CD4-positive, CD25-positive, alpha-beta regulatory T cell (primary cell): ENCODE data around the gene SIVA1. TPM values are rescaled to one million over a fixed set of nuclear protein-coding genes. Genes with fewer than 3 reads are reported as not detected.

ENCODE experiments used
- ATAC-seq, 2 donors: fragments of 150-1000 bp; cut with Tn5 transposase; one replicate each; pipeline ENCODE4 v1.10.0; 2021; ENCODE audit warnings: low read depth in 2 of 2, moderate number of reproducible peaks in 2 of 2, moderate library complexity in 1 of 2
- DNase-seq, 3 donors: peaks; one replicate each; pipeline versions ENCODE4 v3.0.0 to v3.0.0-alpha.2; 2012 to 2022; ENCODE audit warnings: mixed read lengths in 1 of 3
- H3K27ac ChIP-seq: one replicate; pipeline ENCODE4 v1.7.0; 2013; ENCODE audit warnings: mild to moderate bottlenecking, low read length; ENCODE audit not compliant: insufficient read depth, poor library complexity, severe bottlenecking
- H3K27me3 ChIP-seq: one replicate; pipeline ENCODE4 v1.7.0; 2013; ENCODE audit warnings: low read length; ENCODE audit not compliant: control insufficient read depth, insufficient read depth
- H3K36me3 ChIP-seq: one replicate; pipeline ENCODE4 v1.7.0; 2013; ENCODE audit warnings: mild to moderate bottlenecking, low read length, moderate library complexity; ENCODE audit not compliant: control insufficient read depth, insufficient read depth
- H3K4me1 ChIP-seq: 2 replicates; pipeline ENCODE4 v1.7.0; 2013; ENCODE audit warnings: mild to moderate bottlenecking, low read length; ENCODE audit not compliant: insufficient read depth, control insufficient read depth, poor library complexity, severe bottlenecking
- H3K4me3 ChIP-seq: one replicate; pipeline ENCODE4 v1.7.0; 2013; ENCODE audit warnings: low read depth, mild to moderate bottlenecking, low read length, moderate library complexity
- H3K9me3 ChIP-seq, 2 experiments: 1 replicate in 1 of 2; 2 replicates in 1 of 2; pipeline ENCODE4 v1.7.0; 2013; ENCODE audit warnings: low read length in 2 of 2, mild to moderate bottlenecking in 1 of 2, moderate library complexity in 1 of 2; ENCODE audit not compliant: control insufficient read depth in 2 of 2
- H3K27ac Mint-ChIP-seq, 3 donors: one replicate each; pipeline ENCODE4 v1.8.0; 2020 to 2022; ENCODE audit warnings: mild to moderate bottlenecking in 3 of 3, mixed read lengths in 3 of 3, moderate library complexity in 2 of 3
- H3K27me3 Mint-ChIP-seq: one replicate; pipeline ENCODE4 v1.8.0; 2022; ENCODE audit warnings: mild to moderate bottlenecking, mixed read lengths
- H3K36me3 Mint-ChIP-seq: one replicate; pipeline ENCODE4 v1.8.0; 2020; ENCODE audit warnings: mixed read lengths
- H3K4me1 Mint-ChIP-seq, 4 donors: one replicate each; pipeline ENCODE4 v1.8.0; 2020 to 2022; ENCODE audit warnings: mixed read lengths in 4 of 4, mild to moderate bottlenecking in 1 of 4
- H3K4me3 Mint-ChIP-seq, 4 donors: one replicate each; pipeline ENCODE4 v1.8.0; 2020 to 2022; ENCODE audit warnings: mild to moderate bottlenecking in 4 of 4, mixed read lengths in 4 of 4, moderate library complexity in 3 of 4
- H3K9me3 Mint-ChIP-seq, 7 donors: one replicate each; pipeline ENCODE4 v1.8.0; 2020 to 2022; ENCODE audit warnings: mixed read lengths in 7 of 7, mild to moderate bottlenecking in 3 of 7, moderate library complexity in 2 of 7
- polyA plus RNA-seq, 4 donors: library from polyadenylated mRNA; unstranded; fragments of 300-500 nt; fragmentation: Illumina TruSeq; gene quantifications; one replicate each; pipeline ENCODE4 v1.2.3, GENCODE V29; 2021
- total RNA-seq: library from RNA; stranded (reverse); gene quantifications from one replicate; pipeline ENCODE4 v1.2.3, GENCODE V29; 2022

Gene SIVA1
- total and polyA plus RNA-seq, 5 donors from 2014 or later, result 82.6 to 281 (median 240) TPM

DNA sequence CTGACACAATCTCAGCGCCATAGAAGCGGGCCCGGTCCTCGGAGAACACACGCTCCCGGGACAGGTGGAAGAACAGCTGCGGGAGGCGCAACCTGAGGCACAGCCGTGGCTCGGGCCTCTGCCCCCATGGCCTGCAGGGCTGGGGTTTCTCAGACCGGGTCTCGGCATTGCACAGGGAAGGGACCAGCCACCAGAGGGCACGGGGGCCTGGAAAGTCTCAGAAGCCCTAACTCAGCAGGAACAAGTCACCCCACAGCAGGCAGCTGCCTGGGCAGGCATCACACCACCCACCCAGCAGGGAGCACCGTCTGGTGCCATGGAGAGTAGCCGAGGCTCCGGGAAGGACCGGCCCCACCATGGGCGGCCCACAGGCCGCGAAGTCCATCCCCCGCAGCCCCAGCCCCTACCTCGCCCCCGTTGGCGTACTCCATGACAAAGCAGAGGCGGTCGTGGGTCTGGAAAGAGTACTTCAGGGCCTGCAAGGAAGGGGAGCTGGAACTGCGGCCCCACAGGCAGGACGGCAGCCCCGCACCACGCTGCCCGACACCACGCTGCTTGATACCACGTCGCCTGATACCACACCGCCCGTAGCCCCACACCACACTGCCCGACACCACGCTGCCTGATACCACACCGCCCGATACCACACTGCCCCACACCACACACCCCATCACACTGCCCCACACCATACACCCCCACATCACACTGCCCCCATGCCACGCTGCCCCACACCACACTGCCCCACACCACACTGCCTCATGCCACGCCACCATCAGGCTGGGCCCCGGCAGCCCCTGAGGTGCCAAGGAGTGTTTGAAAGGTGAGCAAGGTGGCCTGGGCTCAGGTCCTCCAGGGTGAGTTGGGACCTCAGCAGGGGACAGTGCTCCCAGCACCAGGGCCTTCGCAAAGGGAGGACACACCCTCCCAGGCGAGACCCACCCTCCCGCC, 20.8 kb downstream of the SIVA1 start:
- Histone ChIP-seq H3K27me3 (no peaks in the 10 kb centered on the region), H3K4me1 (peaks cover 2% of the 10 kb centered on the region), H3K9me3 (no peaks in the 10 kb centered on the region), H3K4me3 (no peak overlapping the region), H3K27ac (no peak overlapping the region), H3K36me3 (peaks cover 26% of the 10 kb centered on the region)
- DNase-seq (no peak), ATAC-seq (no peak)
- H3K9me3 Mint-ChIP-seq, result no peaks in the 10 kb centered on the region
- H3K4me1 Mint-ChIP-seq, result peaks cover 0 to 8% (median 0%) of the 10 kb centered on the region in 4 donors
- H3K27me3 Mint-ChIP-seq, result no peaks in the 10 kb centered on the region
- H3K36me3 Mint-ChIP-seq, result peaks cover 19% of the 10 kb centered on the region
- no peak overlapping the region for H3K4me3 Mint-ChIP-seq
- H3K27ac Mint-ChIP-seq, result no peak overlapping the region

DNA sequence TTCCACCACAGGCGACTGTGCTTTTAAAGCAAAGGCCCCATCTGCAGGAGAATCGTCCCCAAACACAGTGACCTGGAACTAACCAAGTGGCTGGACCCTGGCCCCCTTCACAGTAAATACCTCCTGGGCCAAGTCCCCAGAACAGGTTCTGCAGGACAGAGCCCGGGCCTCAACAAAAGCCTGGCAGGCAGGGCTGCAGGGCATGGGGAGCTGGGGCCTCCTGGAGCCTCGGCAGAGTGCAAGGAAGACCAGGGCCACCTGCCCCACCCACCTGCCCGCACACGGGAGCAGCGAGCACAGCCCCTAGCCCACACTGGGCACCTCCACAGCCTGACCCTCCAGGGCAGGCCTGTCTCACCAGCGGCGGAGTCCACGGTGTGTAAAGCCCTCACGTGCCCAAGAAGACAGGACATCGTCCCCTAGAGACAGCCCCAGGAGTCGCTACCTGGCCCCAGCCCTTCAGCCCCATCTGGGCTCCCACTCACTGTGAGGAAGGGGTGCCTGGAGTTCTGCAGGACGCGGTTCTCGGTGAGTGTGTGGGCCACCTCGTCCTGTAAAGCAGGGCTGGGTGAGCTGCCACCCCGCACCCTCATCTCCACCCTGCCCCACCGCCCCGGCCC, 21.6 kb downstream of the SIVA1 start:
- DNase-seq, result no peak
- peaks cover 19% of the 10 kb centered on the region for H3K36me3 Mint-ChIP-seq
- H3K27me3 ChIP-seq, result no peaks in the 10 kb centered on the region
- H3K27ac ChIP-seq, result no peak overlapping the region
- no peak overlapping the region for H3K27ac Mint-ChIP-seq
- ATAC-seq, result no peak
- peaks cover 0 to 5% (median 0%) of the 10 kb centered on the region in 4 donors for H3K4me1 Mint-ChIP-seq
- H3K36me3 ChIP-seq, result peaks cover 26% of the 10 kb centered on the region
- no peaks in the 10 kb centered on the region for H3K27me3 Mint-ChIP-seq
- H3K4me3 ChIP-seq, result no peak overlapping the region
- H3K4me1 ChIP-seq, result no peaks in the 10 kb centered on the region
- H3K4me3 Mint-ChIP-seq, result no peak overlapping the region
- no peaks in the 10 kb centered on the region for H3K9me3 ChIP-seq
- H3K9me3 Mint-ChIP-seq, result no peaks in the 10 kb centered on the region

DNA sequence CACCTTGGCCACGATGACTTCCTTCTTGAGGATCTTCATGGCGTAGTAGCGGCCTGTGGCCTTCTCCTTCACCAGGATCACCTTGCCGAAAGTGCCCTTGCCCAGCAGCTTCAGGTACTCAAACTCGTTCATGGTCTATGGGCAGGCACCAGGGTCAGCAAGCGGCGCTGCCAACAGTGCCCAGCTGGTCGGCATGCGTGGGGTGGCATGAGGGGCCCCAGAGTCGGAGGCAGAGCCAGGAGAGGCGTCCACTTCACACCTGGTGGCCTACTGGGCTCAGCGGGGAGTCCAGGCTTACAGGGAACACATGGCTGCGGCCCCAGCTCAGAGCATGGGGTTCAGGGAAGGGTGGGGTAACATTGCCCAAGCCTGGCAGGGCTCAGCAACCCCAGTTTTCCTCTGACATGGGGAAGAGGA, 22.1 kb downstream of the SIVA1 start:
- Mint-ChIP-seq H3K4me3 (no peak overlapping the region), H3K36me3 (peaks cover 15% of the 10 kb centered on the region), H3K27ac (no peak overlapping the region), H3K9me3 (no peaks in the 10 kb centered on the region), H3K4me1 (peaks cover 0 to 2% (median 0%) of the 10 kb centered on the region in 4 donors), H3K27me3 (no peaks in the 10 kb centered on the region)
- H3K36me3 ChIP-seq, result peaks cover 26% of the 10 kb centered on the region
- H3K4me1 ChIP-seq, result no peaks in the 10 kb centered on the region
- no peaks in the 10 kb centered on the region for H3K9me3 ChIP-seq
- H3K27ac ChIP-seq, result no peak overlapping the region
- DNase-seq (no peak), ATAC-seq (no peak)
- H3K4me3 ChIP-seq, result no peak overlapping the region
- no peaks in the 10 kb centered on the region for H3K27me3 ChIP-seq

DNA sequence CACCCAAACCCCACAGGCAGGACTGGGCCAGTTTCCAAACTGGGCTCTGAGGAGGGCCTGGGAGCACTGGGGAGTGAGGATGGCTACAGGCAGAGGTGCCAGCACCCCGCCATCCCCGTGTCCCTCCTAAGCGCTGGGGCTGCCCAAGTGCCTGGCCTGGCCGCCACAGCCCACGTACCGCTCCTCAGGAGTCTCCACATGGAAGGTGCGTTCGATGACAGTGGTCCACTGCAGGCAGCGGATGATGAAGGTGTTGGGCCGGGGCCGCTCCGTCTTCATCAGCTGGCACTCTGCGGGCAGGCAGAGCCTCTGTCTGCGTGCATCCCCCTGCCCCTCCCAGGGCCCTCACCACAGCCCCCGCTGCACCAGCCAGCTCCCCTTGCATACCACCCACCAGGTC, 23.5 kb downstream of the SIVA1 start:
- no peaks in the 10 kb centered on the region for H3K9me3 ChIP-seq
- Mint-ChIP-seq H3K36me3 (peaks cover 6% of the 10 kb centered on the region), H3K27ac (no peak overlapping the region), H3K4me1 (no peaks in the 10 kb centered on the region), H3K9me3 (no peaks in the 10 kb centered on the region), H3K27me3 (no peaks in the 10 kb centered on the region), H3K4me3 (no peak overlapping the region)
- H3K27me3 ChIP-seq, result no peaks in the 10 kb centered on the region
- DNase-seq, result no peak
- H3K4me1 ChIP-seq, result no peaks in the 10 kb centered on the region
- no peak overlapping the region for H3K27ac ChIP-seq
- ATAC-seq, result no peak
- no peak overlapping the region for H3K4me3 ChIP-seq
- peaks cover 21% of the 10 kb centered on the region for H3K36me3 ChIP-seq

DNA sequence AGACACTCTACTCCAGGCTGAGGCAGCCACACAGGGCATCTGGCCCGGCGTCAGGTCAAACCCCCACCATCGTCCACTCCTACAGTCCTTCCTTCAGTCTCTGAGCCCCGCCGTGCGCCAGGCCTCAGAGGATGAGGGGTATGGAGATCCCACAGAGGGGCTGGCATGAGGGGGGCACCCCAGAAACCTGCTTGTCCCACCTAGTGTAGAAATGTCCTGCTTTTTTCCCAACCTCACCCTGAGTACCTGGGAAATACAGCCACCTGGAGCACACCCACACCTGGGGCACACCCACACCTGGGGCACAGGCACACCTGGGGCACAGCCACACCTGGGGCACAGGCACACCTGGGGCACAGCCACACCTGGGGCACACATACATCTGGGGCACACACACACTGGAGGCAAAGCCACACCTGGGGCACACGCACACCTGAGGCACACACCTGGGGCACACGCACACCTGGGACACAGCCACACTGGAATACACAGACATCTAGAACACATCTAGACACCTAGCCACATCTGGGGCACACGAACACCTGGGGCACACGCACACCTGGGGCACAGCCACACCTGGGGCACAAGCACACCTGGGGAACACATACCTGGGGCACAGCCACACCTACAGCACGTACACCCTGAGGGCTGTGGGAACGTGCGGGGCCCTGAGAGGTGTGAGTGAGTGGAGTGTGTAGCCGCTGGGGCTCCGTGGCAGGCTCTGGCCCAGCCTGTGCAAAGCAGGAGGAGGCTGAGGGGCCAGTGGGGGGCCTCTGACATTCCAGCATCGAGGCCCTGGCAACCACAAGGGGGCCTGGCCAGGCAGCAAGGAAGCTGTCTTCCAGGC, 24.2 kb downstream of the SIVA1 start:
- Mint-ChIP-seq H3K4me1 (no peaks in the 10 kb centered on the region), H3K27me3 (no peaks in the 10 kb centered on the region), H3K9me3 (no peaks in the 10 kb centered on the region), H3K36me3 (peaks cover 3% of the 10 kb centered on the region), H3K4me3 (no peak overlapping the region), H3K27ac (no peak overlapping the region)
- Histone ChIP-seq H3K36me3 (peaks cover 14% of the 10 kb centered on the region), H3K4me3 (no peak overlapping the region), H3K27me3 (no peaks in the 10 kb centered on the region), H3K4me1 (no peaks in the 10 kb centered on the region), H3K9me3 (no peaks in the 10 kb centered on the region), H3K27ac (no peak overlapping the region)
- ATAC-seq, result no peak
- DNase-seq, result no peak

DNA sequence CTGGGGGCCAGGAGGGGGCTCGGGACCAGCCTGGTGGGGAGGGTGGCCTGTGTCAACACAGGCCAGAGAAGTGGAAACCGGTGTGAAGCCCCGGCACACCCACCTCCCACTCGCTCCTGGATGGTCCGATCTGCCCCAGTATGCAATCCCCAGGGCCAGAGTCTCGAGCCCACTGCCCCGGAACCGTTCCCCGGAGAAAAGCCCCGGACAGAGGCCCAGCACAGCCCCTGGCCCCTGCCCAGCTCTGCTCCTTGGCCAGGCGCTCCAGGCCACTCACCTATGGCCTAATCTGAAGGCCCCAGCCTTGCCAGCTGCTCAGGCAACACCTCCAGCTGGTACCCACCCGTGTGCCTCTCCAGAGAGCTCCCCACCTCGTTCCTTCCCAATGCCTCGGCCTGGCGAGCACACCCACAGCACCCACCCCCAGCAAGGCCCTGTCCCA, 24.9 kb downstream of the SIVA1 start:
- Mint-ChIP-seq H3K27ac (no peak overlapping the region), H3K4me3 (no peak overlapping the region), H3K4me1 (peaks cover 0 to under 1% (median 0%) of the 10 kb centered on the region in 4 donors), H3K27me3 (no peaks in the 10 kb centered on the region), H3K36me3 (peaks cover 3% of the 10 kb centered on the region), H3K9me3 (no peaks in the 10 kb centered on the region)
- ATAC-seq, result no peak
- Histone ChIP-seq H3K4me3 (no peak overlapping the region), H3K27me3 (no peaks in the 10 kb centered on the region), H3K27ac (no peak overlapping the region), H3K9me3 (no peaks in the 10 kb centered on the region), H3K4me1 (no peaks in the 10 kb centered on the region), H3K36me3 (peaks cover 11% of the 10 kb centered on the region)
- no peak for DNase-seq

DNA sequence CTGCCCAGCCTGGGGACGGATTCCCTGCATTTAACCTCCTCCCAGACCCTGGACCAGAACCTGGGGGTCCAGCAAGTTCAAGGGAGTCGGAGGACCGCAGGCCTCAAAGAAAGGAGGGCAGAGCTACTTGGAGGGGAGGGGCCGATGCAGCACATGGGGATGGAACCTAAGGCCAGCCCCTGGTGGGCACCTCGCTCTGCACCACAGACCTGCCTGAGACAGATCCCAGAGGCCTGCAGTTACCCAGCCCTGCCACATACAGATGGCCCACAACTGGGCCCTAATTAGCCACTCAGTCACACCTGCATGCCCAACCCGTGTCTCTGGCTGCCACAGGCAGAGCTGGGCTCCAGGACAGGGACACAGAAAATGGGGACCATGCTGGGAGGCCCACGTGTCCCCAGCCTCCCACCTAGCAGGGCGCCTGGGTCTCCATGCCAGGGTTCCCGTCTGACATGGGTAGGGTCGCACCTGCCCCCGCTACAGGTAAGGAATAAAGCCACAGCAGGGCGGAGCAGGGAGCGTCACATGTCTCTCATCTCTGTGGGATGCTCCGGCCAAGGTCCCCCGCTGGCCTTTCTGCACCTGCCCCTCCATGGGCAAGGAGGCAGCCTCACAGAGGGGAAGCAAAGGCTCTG, 25.9 kb downstream of the SIVA1 start:
- Histone ChIP-seq H3K27ac (no peak overlapping the region), H3K4me3 (no peak overlapping the region), H3K36me3 (peaks cover 6% of the 10 kb centered on the region), H3K4me1 (no peaks in the 10 kb centered on the region), H3K9me3 (no peaks in the 10 kb centered on the region), H3K27me3 (no peaks in the 10 kb centered on the region)
- H3K4me1 Mint-ChIP-seq, result peaks cover 0 to 5% (median 0%) of the 10 kb centered on the region in 4 donors
- ATAC-seq, result no peak
- H3K27me3 Mint-ChIP-seq, result no peaks in the 10 kb centered on the region
- peaks cover 3% of the 10 kb centered on the region for H3K36me3 Mint-ChIP-seq
- peak overlapping the region in 1 of 3 donors; percentile 9 for H3K27ac Mint-ChIP-seq
- H3K9me3 Mint-ChIP-seq, result no peaks in the 10 kb centered on the region
- DNase-seq, result no peak
- no peak overlapping the region for H3K4me3 Mint-ChIP-seq
